ENCODE data around the gene ARVCF. TPM values are rescaled to one million over a fixed set of nuclear protein-coding genes. Genes with fewer than 3 reads are reported as not detected.

The ARVCF gene
- total and polyA plus RNA-seq, 2 experiments from 2014 or later: 15.6 to 122 TPM

- TF ChIP-seq EZH2 (IDR thresholded peaks at IDR 0.05; ENCODE audit: low read depth, unreplicated experiment): no peak
- no peak for TF ChIP-seq STAT1 (IDR thresholded peaks at IDR 0.05; ENCODE audit: unreplicated experiment)
- no peak for TF ChIP-seq REST (IDR thresholded peaks at IDR 0.05; ENCODE audit: unreplicated experiment)
- TF ChIP-seq CTCF (conservative IDR thresholded peaks at IDR 0.05; ENCODE audit: low read depth in 2 of 2): no peak
- TF ChIP-seq JUNB (IDR thresholded peaks at IDR 0.05; ENCODE audit: unreplicated experiment): no peak
- no peak for TF ChIP-seq EZH2phosphoT487 (IDR thresholded peaks at IDR 0.05; ENCODE audit: unreplicated experiment)
- TF ChIP-seq ZNF331 (CRISPR knock-in tag; IDR thresholded peaks at IDR 0.05; ENCODE audit: low read depth): no peak
Observed at GRCh38 chr22:19923914-19924513, 92.6 kb downstream of the ARVCF start (continued).

GRCh38 chr22:19921544-19922081, 95.0 kb downstream of the ARVCF start:
- no peak overlapping the region for H3K4me3 Mint-ChIP-seq
- H3K27ac ChIP-seq (ENCODE audit: low read depth): no peak overlapping the region
- H3K4me1 Mint-ChIP-seq: no peaks in the 10 kb centered on the region
- H3K27ac Mint-ChIP-seq: no peak overlapping the region
- H3K27me3 Mint-ChIP-seq (ENCODE audit: insufficient read depth, low read depth, poor library complexity): no peaks in the 10 kb centered on the region
- ATAC-seq (no peak; the same call in 2 of the 3 replicates), DNase-seq (ENCODE audit: low spot score) (no peak)
- no peaks in the 10 kb centered on the region for H3K36me3 Mint-ChIP-seq (ENCODE audit: low read depth)
- H3K4me3 ChIP-seq: no peak overlapping the region
- H3K4me1 ChIP-seq (ENCODE audit: insufficient read depth): no peaks in the 10 kb centered on the region
- H3K9me2 ChIP-seq (ENCODE audit: insufficient read depth): no peaks in the 10 kb centered on the region
- H3F3A ChIP-seq (replicated peaks; ENCODE audit: low read depth): no peaks in the 10 kb centered on the region
- H3K36me3 ChIP-seq (ENCODE audit: insufficient read depth): no peaks in the 10 kb centered on the region
- no peaks in the 10 kb centered on the region for H3K27me3 ChIP-seq (ENCODE audit: insufficient read depth)
- no peaks in the 10 kb centered on the region for H3K9me3 Mint-ChIP-seq
- H3K4me2 ChIP-seq: no peak overlapping the region
- H2AFZ ChIP-seq: no peak overlapping the region
- no peaks in the 10 kb centered on the region for H3K79me2 ChIP-seq (replicated peaks; ENCODE audit: insufficient read depth)
- no peaks in the 10 kb centered on the region for H4K20me1 ChIP-seq (replicated peaks; ENCODE audit: insufficient read depth)
- TF ChIP-seq POLR2AphosphoS5 (IDR thresholded peaks at IDR 0.05; ENCODE audit: low read depth) (no peak), CREB1 (CRISPR knock-in tag; IDR thresholded peaks at IDR 0.05; ENCODE audit: low read depth) (no peak), CTCF (conservative IDR thresholded peaks at IDR 0.05; ENCODE audit: low read depth in 2 of 2) (no peak), ETS1 (IDR thresholded peaks at IDR 0.05) (no peak), EZH2 (IDR thresholded peaks at IDR 0.05; ENCODE audit: low read depth, unreplicated experiment) (no peak), STAT1 (IDR thresholded peaks at IDR 0.05; ENCODE audit: unreplicated experiment) (no peak), ZNF331 (CRISPR knock-in tag; IDR thresholded peaks at IDR 0.05; ENCODE audit: low read depth) (no peak)
